GM12891 (cell line): ENCODE measurements around the gene WDTC1.

Experiments used
- POLR2A ChIP-seq: IDR thresholded peaks from 2 replicates; pipeline ENCODE4 v1.6.1; 2011; ENCODE audit warnings: low read depth, low read length, control low read depth
- POLR2AphosphoS5 ChIP-seq: IDR thresholded peaks from 2 replicates; pipeline ENCODE4 v1.6.1; 2011; ENCODE audit warnings: low read depth, low read length, control low read depth
- SPI1 ChIP-seq: IDR thresholded peaks from 2 replicates; pipeline ENCODE4 v1.6.1; 2011; ENCODE audit warnings: low read depth, low read length, control low read depth
- TAF1 ChIP-seq: IDR thresholded peaks from 2 replicates; pipeline ENCODE4 v1.6.1; 2011; ENCODE audit warnings: low read depth, low read length, control low read depth

DNA sequence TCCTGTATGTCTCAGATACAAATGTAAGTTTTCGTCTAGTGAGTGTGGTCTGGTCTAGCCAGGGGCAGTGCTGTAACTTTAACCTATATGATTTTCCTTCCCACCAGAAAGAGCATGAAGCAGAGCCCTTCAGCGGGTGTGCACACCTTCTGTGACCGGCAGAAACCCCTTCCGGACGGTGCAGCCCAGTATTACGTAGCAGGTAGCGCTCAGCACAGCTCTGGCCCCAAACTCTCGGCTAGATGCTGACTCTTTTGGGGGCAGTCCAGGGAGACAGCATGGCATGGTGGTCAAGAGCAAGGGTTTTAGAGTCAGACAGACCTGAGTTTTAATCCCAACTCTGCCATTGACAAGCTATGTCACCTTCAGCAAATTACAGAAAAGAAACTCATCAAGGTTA is 59.5 kb downstream of the WDTC1 start:
- no peak for TF ChIP-seq TAF1
- TF ChIP-seq POLR2AphosphoS5 = no peak
- TF ChIP-seq POLR2A = no peak
- no peak for TF ChIP-seq SPI1
